Measurements from ENCODE around the gene RAP2A.

RAP2A gene

GRCh38 chr13:97517967-97518366 is 84.0 kb downstream of the RAP2A start:
- TF ChIP-seq POLR2AphosphoS5 (IDR thresholded peaks at IDR 0.05; ENCODE audit: borderline replicate concordance, low read depth, low read length) (no peak), FOXP2 (optimal IDR thresholded peaks at IDR 0.05; ENCODE audit: control extremely low read depth, extremely low read length, insufficient read depth) (no peak), EZH2 (IDR thresholded peaks at IDR 0.05) (no peak)
- Histone ChIP-seq H3K4me3 (no peak overlapping the region), H3K9ac (ENCODE audit: insufficient read length) (no peak overlapping the region), H3K9me3 (ENCODE audit: low read depth, low read length) (no peaks in the 10 kb centered on the region), H3K27ac (no peak overlapping the region), H3K36me3 (ENCODE audit: insufficient read depth, low read length) (no peaks in the 10 kb centered on the region)
- DNase-seq (ENCODE audit: low read depth, low spot score): no peak
